BJ (cell line): Measurements from ENCODE around the gene POLR3A. TPM values are rescaled to one million over a fixed set of nuclear protein-coding genes. Genes with fewer than 3 reads are reported as not detected.

Source experiments
- CTCF ChIA-PET: fragments of 350-600 bp; formaldehyde crosslinking; extraction: SDS; loops from one replicate; lab custom pipeline; 2021; ENCODE audit warnings: antibody characterized with exemption, inconsistent platforms; lab: Yijun Ruan, JAX
- POLR2A ChIA-PET: fragments of 300-600 bp; sonication (Branson Sonifier 250); formaldehyde crosslinking; extraction: SDS; loops from one replicate; lab custom pipeline; 2021; ENCODE audit warnings: antibody characterized with exemption; lab: Charles Lee
- DNase-seq: peaks from one replicate; pipeline ENCODE4 v3.0.0-alpha.2; 2011; ENCODE audit warnings: low read depth
- H3K27me3 ChIP-seq: 2 replicates; pipeline ENCODE4 v1.6.0; 2011; ENCODE audit warnings: low read length; ENCODE audit not compliant: control insufficient read depth, insufficient read depth
- H3K36me3 ChIP-seq: 2 replicates; pipeline ENCODE4 v1.5.1; 2011; ENCODE audit warnings: low read length; ENCODE audit not compliant: control insufficient read depth, insufficient read depth
- H3K4me3 ChIP-seq: 2 replicates; pipeline ENCODE4 v1.5.1; 2011; ENCODE audit warnings: low read depth, mild to moderate bottlenecking, control low read depth, low read length
- polyA plus RNA-seq: library from polyadenylated mRNA; depleted of rRNA; stranded (reverse); fragments of >200 nt; gene quantifications from 2 replicates; pipeline ENCODE4 v1.2.3, GENCODE V29; 2011
- TF ChIP-seq, protein P1 (sequence below): IDR thresholded peaks from 2 replicates; pipeline ENCODE4 v1.5.1; 2011; ENCODE audit warnings: low read depth, mild to moderate bottlenecking, control low read depth, inconsistent platforms, low read length, moderate library complexity; ENCODE audit not compliant: insufficient read depth

POLR3A gene
- polyA plus RNA-seq, 1 experiment, result 12.7 TPM

DNA sequence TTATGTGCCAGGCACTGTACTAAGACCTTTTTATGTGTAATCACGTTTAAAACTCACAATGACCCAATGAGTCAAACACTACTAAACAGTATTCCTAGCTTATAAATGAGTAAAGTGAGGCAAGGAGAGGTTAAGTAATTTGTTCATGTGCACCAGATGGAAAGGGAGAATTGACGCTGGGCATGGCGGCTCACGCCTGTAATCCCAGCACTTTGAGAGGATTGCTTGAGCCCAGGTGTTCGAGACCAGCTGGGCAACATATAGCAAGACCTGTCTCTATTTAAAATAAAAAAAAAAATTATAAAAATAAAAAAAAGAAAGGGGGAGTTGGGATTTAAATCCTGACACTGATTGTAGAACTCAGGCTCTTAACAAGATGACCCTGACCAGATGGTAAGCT, 56.0 kb downstream of the POLR3A start:
- no peak for DNase-seq
- Histone ChIP-seq H3K4me3 (no peak overlapping the region), H3K36me3 (peaks cover 7% of the 10 kb centered on the region), H3K27me3 (no peaks in the 10 kb centered on the region)
- TF ChIP-seq, protein P1, sequence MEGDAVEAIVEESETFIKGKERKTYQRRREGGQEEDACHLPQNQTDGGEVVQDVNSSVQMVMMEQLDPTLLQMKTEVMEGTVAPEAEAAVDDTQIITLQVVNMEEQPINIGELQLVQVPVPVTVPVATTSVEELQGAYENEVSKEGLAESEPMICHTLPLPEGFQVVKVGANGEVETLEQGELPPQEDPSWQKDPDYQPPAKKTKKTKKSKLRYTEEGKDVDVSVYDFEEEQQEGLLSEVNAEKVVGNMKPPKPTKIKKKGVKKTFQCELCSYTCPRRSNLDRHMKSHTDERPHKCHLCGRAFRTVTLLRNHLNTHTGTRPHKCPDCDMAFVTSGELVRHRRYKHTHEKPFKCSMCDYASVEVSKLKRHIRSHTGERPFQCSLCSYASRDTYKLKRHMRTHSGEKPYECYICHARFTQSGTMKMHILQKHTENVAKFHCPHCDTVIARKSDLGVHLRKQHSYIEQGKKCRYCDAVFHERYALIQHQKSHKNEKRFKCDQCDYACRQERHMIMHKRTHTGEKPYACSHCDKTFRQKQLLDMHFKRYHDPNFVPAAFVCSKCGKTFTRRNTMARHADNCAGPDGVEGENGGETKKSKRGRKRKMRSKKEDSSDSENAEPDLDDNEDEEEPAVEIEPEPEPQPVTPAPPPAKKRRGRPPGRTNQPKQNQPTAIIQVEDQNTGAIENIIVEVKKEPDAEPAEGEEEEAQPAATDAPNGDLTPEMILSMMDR, result no peak
- POLR2A ChIA-PET, result no interaction called here
- CTCF ChIA-PET, result interaction anchor here (0.6 to 2.9 kb wide), 6 partner anchors 9 to 368 kb away, joined by 3 to 23 read pairs (median 3); no protein-coding TSS in a partner anchor

- no peak overlapping the region for H3K4me3 ChIP-seq
- DNase-seq, result no peak
- POLR2A ChIA-PET, result no interaction called here
These were observed 57.2 kb downstream of the POLR3A start for GRCh38 chr10:77972148-77972547.

GRCh38 chr10:77971804-77972144, 57.5 kb downstream of the POLR3A start:
- no peaks in the 10 kb centered on the region; the same call in 1 of the 2 replicates for H3K36me3 ChIP-seq
- ChIA-PET CTCF (interaction anchor here (2.7 kb wide), 1 partner anchor 125 kb away, joined by 14 read pairs; no protein-coding TSS in a partner anchor), POLR2A (no interaction called here)
- H3K27me3 ChIP-seq, result no peaks in the 10 kb centered on the region
- no peak overlapping the region for H3K4me3 ChIP-seq
- TF ChIP-seq, protein P1, result no peak
- DNase-seq, result no peak

More at GRCh38 chr10:77972148-77972547, 57.2 kb downstream of the POLR3A start:
- CTCF ChIA-PET, result no interaction called here
- TF ChIP-seq, protein P1, result no peak
- Histone ChIP-seq H3K27me3 (no peaks in the 10 kb centered on the region), H3K36me3 (peaks cover 3% of the 10 kb centered on the region)

GRCh38 chr10:77970869-77971803, 58.2 kb downstream of the POLR3A start:
- POLR2A ChIA-PET, result no interaction called here
- TF ChIP-seq, protein P1, result no peak
- Histone ChIP-seq H3K27me3 (no peaks in the 10 kb centered on the region), H3K36me3 (no peaks in the 10 kb centered on the region; the same call in 1 of the 2 replicates), H3K4me3 (no peak overlapping the region)
- DNase-seq, result peak; percentile 93
- CTCF ChIA-PET, result interaction anchor here (2.7 kb wide), 1 partner anchor 124 kb away, joined by 14 read pairs; no protein-coding TSS in a partner anchor

DNA sequence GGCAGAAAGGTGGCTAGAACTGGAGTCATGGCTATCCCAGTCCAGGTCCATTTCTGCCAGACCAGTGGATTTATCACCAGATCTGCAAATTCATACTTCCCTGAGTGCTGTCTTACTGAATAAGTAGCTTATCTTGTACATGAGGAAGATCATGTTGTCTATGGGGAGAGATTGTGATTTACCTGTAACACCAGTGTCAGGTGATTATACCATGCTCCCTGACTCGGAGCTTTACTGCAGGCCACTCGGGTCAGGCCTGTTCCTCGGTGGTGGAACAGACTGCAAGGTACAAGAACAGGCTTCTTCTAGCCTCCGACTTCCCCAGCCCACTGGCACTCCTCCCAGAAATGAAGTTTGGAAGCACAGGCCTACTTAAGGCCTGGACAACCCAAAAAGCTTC, 60.2 kb downstream of the POLR3A start:
- Histone ChIP-seq H3K4me3 (no peak overlapping the region), H3K36me3 (no peaks in the 10 kb centered on the region), H3K27me3 (no peaks in the 10 kb centered on the region)
- TF ChIP-seq, protein P1, result no peak
- POLR2A ChIA-PET, result no interaction called here
- no peak for DNase-seq
- CTCF ChIA-PET, result interaction anchor here (1.0 to 2.7 kb wide), 2 partner anchors 52 to 122 kb away, joined by 3 to 14 read pairs; no protein-coding TSS in a partner anchor
